ENCODE results near the gene KIF26A. TPM values are rescaled to one million over a fixed set of nuclear protein-coding genes. Genes with fewer than 3 reads are reported as not detected.
"Not testable (repeated sequence)": the region's sequence is repeated elsewhere in the genome, so short reads cannot be mapped to it uniquely, and the experiment has no call there.

Gene KIF26A
- total and polyA plus RNA-seq, 8 donors: 3.6 to 13.2 (median 7.1) TPM

DNA sequence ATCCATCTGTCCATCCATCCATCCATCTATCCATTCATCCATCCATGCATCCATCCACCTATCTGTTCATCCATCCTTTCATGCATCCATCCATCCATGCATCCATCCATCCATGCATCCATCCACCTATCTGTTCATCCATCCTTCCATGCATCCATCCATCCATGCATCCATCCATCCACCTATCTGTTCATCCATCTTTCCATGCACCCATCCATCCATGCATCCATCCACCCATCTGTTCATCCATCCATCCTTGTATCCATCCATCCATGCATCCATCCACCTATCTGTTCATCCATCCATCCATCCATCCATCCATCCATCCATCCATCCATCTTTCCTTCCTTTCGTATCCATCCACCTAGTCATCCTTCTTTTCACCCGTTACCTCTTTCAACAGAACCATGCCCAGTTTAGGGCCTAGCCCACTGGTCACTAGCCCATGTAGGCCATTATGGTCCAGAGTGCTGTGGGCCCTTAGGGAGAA, 66.3 kb downstream of the KIF26A start:
- H3K36me3 ChIP-seq: no peaks in the 10 kb centered on the region
- intact Hi-C loops (cut with DNase I): no loop called here
- no peak overlapping the region for H3K4me3 ChIP-seq
- ATAC-seq: no peak
- DNase-seq: no peak
- H3K27ac ChIP-seq: no peak overlapping the region
- H3K27me3 ChIP-seq: no peaks in the 10 kb centered on the region
- H3K4me1 ChIP-seq: no peaks in the 10 kb centered on the region
- FAIRE-seq: no peak
- H3K9me3 ChIP-seq: no peaks in the 10 kb centered on the region
- TF ChIP-seq, protein P1, sequence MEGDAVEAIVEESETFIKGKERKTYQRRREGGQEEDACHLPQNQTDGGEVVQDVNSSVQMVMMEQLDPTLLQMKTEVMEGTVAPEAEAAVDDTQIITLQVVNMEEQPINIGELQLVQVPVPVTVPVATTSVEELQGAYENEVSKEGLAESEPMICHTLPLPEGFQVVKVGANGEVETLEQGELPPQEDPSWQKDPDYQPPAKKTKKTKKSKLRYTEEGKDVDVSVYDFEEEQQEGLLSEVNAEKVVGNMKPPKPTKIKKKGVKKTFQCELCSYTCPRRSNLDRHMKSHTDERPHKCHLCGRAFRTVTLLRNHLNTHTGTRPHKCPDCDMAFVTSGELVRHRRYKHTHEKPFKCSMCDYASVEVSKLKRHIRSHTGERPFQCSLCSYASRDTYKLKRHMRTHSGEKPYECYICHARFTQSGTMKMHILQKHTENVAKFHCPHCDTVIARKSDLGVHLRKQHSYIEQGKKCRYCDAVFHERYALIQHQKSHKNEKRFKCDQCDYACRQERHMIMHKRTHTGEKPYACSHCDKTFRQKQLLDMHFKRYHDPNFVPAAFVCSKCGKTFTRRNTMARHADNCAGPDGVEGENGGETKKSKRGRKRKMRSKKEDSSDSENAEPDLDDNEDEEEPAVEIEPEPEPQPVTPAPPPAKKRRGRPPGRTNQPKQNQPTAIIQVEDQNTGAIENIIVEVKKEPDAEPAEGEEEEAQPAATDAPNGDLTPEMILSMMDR (IDR thresholded peaks at IDR 0.05): no peak
- 92 to 97% methylated on average over 2 of the region's 2 CpGs for WGBS, 2 donors

DNA sequence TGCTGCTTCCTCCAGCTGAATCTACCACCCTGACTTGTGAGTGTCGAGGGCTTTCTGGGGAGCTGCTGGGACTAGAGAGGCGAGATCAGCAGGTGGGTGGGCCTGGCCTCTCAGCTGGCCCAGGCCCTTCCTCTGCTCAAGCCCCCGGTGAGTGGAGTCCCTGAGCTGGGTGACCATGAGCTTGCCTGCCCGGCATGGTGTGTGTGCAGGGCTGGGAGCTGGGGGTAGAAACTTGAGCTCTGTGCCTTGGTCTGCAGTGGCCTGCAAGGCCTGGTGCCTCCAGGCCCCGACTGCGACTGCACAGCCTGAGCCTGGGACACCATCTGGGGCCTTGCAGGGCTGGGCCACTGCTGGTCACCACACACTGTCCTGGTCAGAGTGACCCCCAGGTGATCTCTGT, 67.4 kb downstream of the KIF26A start:
- Histone ChIP-seq H3K36me3 (no peaks in the 10 kb centered on the region), H3K27ac (no peak overlapping the region), H3K9me3 (no peaks in the 10 kb centered on the region), H3K4me3 (no peak overlapping the region), H3K4me1 (no peaks in the 10 kb centered on the region), H3K27me3 (no peaks in the 10 kb centered on the region)
- ATAC-seq (no peak), DNase-seq (peak in 1 of 6 donors; percentile 27), FAIRE-seq (no peak)
- intact Hi-C loops (cut with DNase I): no loop called here
- TF ChIP-seq, protein P1 (IDR thresholded peaks at IDR 0.05): no peak
- 62 to 83% methylated on average over 6 of the region's 6 CpGs for WGBS, 2 donors

DNA sequence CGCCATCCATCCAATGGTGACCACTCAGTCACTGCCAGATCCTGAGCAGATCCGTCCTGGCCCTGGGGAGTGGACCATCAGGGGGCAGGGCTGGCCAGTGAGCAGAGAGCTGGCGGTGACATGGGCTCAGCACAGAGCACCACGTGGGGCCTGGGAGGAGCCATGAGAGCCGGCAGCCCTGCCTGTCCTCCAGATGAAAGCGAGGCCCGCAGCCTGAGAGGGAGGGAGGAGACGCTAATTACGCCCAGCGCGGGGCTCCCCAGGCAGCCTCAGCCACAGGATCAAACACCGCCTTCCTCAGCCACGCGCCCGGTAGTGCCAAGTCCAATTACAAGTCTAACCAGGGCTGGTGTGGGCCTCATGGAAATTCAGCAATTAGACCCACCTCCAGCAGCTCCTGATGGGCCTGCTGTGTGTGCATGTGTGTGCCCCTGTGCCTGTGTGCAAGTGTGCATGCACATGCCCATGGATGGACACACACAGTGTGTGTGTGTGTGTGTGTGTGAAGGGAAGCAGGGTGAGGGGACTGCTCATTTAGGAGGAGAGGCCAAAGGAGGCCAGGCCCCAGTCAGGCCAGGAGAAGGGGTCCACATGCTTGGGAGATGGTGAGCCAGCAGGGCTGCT, 68.0 kb downstream of the KIF26A start:
- Histone ChIP-seq H3K36me3 (no peaks in the 10 kb centered on the region), H3K4me3 (no peak overlapping the region), H3K9me3 (no peaks in the 10 kb centered on the region), H3K4me1 (no peaks in the 10 kb centered on the region), H3K27me3 (no peaks in the 10 kb centered on the region), H3K27ac (no peak overlapping the region)
- intact Hi-C loops (cut with DNase I): no loop called here
- ATAC-seq (peak in 3 of 4 donors; percentile 32 to 72 (median 66)), DNase-seq (peak in 2 of 6 donors; percentile 33 to 76), FAIRE-seq (no peak)
- TF ChIP-seq, protein P1 (IDR thresholded peaks at IDR 0.05): no peak
- WGBS, 2 donors: 42 to 45% methylated on average over 15 of the region's 15 CpGs

DNA sequence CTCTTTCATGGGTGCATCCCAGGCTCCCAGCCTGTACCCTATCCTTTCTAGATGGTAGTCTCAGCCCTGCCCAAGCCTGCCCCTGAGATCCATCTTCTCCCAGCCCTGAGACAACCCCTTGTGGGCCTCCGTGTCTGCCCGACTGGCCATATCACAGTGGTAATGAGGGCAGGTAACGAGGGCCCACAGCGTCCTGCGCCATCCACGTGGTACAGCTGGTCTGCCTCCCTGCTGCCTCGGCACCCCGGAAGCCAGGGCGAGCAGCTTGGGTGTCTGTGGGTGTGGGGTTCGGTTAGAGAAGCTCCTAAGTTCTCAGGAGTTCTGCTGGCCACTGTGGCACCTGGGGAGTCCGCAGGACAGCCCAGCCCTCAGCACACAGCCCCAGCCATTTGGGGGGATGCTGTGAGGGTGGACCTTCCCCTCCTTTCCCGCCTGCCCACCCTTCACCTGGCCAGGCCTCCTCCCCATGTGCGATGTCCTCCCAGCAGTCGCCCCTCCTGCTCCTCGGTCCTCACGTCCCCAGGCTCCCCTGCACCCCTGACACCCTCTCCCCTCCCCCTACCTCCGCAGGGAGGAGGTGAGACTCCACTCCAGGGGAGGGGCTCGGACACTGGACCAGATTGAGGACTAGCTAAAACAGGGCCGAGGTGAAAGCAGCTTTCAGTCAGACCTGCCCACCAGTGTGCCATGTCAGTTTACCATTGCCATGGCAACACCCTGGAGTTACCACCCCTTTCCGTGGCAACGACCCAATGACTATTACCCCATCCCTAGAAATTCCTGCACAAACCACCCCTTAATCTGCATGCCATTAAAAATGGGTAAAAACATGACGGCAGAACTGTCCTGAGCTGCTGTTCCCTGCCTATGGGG, 69.0 kb downstream of the KIF26A start:
- Histone ChIP-seq H3K27me3 (no peaks in the 10 kb centered on the region), H3K9me3 (no peaks in the 10 kb centered on the region), H3K36me3 (no peaks in the 10 kb centered on the region), H3K4me1 (no peaks in the 10 kb centered on the region), H3K27ac (no peak overlapping the region), H3K4me3 (no peak overlapping the region)
- WGBS, 2 donors: 70 to 84% methylated on average over 20 to 22 of the region's 22 CpGs
- no peak for FAIRE-seq
- TF ChIP-seq, protein P1 (IDR thresholded peaks at IDR 0.05): no peak
- intact Hi-C loops (cut with DNase I): no loop called here
- DNase-seq: peak in 2 of 6 donors; percentile 15 to 34
- no peak for ATAC-seq

DNA sequence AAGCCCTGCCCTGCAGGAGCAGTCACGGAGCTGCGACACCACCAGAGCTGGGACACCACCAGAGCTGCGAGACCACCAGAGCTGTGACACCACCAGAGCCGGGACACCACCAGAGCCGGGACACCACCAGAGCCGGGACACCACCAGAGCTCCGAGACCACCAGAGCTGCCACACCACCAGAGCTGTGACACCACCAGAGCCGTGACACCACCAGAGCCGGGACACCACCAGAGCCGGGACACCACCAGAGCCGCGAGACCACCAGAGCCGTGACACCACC, 69.6 kb downstream of the KIF26A start:
- WGBS, 2 donors: 63 to 80% methylated on average over 10 to 13 of the region's 13 CpGs
- ATAC-seq; H3K9me3 ChIP-seq; H3K27me3 ChIP-seq; intact Hi-C loops (cut with DNase I); H3K36me3 ChIP-seq; H3K27ac ChIP-seq; H3K4me3 ChIP-seq; H3K4me1 ChIP-seq; FAIRE-seq: not testable (repeated sequence)
- peak in 1 of 6 donors; percentile 23 for DNase-seq

DNA sequence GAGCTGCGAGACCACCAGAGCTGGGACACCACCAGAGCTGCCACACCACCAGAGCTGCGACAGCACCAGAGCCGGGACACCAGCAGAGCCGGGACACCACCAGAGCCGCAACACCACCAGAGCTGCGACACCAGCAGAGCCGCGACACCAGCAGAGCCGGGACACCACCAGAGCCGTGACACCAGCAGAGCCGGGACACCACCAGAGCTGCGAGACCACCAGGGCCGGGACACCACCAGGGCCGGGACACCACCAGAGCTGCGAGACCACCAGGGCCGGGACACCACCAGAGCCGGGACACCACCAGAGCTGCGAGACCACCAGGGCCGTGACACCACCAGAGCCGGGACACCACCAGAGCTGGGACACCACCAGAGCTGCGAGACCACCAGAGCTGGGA, 69.9 kb downstream of the KIF26A start:
- H3K4me3 ChIP-seq; H3K27ac ChIP-seq; ATAC-seq; intact Hi-C loops (cut with DNase I); H3K36me3 ChIP-seq; H3K27me3 ChIP-seq; H3K9me3 ChIP-seq; H3K4me1 ChIP-seq; FAIRE-seq: not testable (repeated sequence)
- WGBS, 2 donors: 74 to 92% methylated on average over 20 to 21 of the region's 21 CpGs
- peak in 1 of 6 donors; percentile 45 for DNase-seq

DNA sequence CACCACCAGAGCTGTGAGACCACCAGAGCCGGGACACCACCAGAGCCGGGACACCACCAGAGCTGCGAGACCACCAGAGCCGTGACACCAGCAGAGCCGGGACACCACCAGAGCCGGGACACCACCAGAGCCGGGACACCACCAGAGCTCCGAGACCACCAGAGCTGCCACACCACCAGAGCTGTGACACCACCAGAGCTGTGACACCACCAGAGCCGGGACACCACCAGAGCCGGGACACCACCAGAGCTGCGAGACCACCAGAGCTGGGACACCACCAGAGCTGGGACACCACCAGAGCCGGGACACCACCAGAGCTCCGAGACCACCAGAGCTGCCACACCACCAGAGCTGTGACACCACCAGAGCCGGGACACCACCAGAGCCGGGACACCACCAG, 70.7 kb downstream of the KIF26A start:
- H3K4me3 ChIP-seq; H3K36me3 ChIP-seq; H3K4me1 ChIP-seq; DNase-seq; ATAC-seq; H3K27me3 ChIP-seq; H3K9me3 ChIP-seq; intact Hi-C loops (cut with DNase I); H3K27ac ChIP-seq; FAIRE-seq: not testable (repeated sequence)
- 68 to 91% methylated on average over 12 to 15 of the region's 15 CpGs for WGBS, 2 donors
